DND-41 (cell line): ENCODE data around the gene MCCD1.

ENCODE experiments used
- CTCF ChIP-seq: IDR thresholded peaks from 2 replicates; pipeline ENCODE4 v1.5.1; 2012; ENCODE audit warnings: borderline replicate concordance, low read length, moderate library complexity, mild to moderate bottlenecking; ENCODE audit not compliant: poor library complexity, severe bottlenecking; ENCODE audit errors: extremely low read depth
- EZH2 ChIP-seq: IDR thresholded peaks from 3 replicates; pipeline ENCODE4 v1.6.1; 2012; ENCODE audit warnings: borderline replicate concordance, low read depth, mild to moderate bottlenecking, moderate library complexity, low read length, inconsistent platforms; ENCODE audit not compliant: severe bottlenecking

- no peak for TF ChIP-seq CTCF
- TF ChIP-seq EZH2, result no peak
Observed at GRCh38 chr6:31573239-31574105, 44.7 kb downstream of the MCCD1 start.
